B cell (primary cell): ENCODE data around the gene TRIM44. TPM values are rescaled to one million over a fixed set of nuclear protein-coding genes. Genes with fewer than 3 reads are reported as not detected.

Experiments
- ATAC-seq: fragments of 200-7000 bp; cut with Tn5 transposase; one replicate; pipeline ENCODE4 v1.10.0; 2021; ENCODE audit warnings: low read depth, mild to moderate bottlenecking, moderate number of reproducible peaks, moderate library complexity
- CTCF ChIA-PET: fragments of 350-600 bp; sonication (Branson Sonifier 250); formaldehyde crosslinking; loops from one replicate; lab custom pipeline; 2021; ENCODE audit warnings: antibody characterized with exemption, inconsistent platforms; lab: Charles Lee
- POLR2A ChIA-PET: fragments of 350-600 bp; sonication (Branson Sonifier 250); formaldehyde crosslinking; loops from one replicate; lab custom pipeline; 2021; ENCODE audit warnings: antibody characterized with exemption; lab: Charles Lee
- DNase-seq: peaks from one replicate; pipeline ENCODE4 v3.0.0; 2013
- H2AFZ ChIP-seq: 2 replicates; pipeline ENCODE4 v1.6.1; 2012; ENCODE audit warnings: mild to moderate bottlenecking, low read depth, low read length; ENCODE audit not compliant: insufficient read depth, poor library complexity, severe bottlenecking
- H3K27ac ChIP-seq, 2 donors: 1 replicate in 1 of 2; 2 replicates in 1 of 2; pipeline ENCODE4 v1.5.1; 2012 to 2013; ENCODE audit warnings: low read length in 2 of 2, mild to moderate bottlenecking in 2 of 2, moderate library complexity in 1 of 2
- H3K27me3 ChIP-seq, 4 experiments: fragments of 200-600 bp in 1 of 4; sonication (generic) in 1 of 4; replicated peaks in 1 of 4; 1 replicate in 2 of 4; 2 replicates in 2 of 4; pipeline versions ENCODE4 v1.6.1 to v1.7.0; 2013 to 2016; ENCODE audit warnings: low read length in 3 of 4, mild to moderate bottlenecking in 2 of 4, mixed read lengths in 1 of 4, moderate library complexity in 1 of 4; ENCODE audit not compliant: insufficient read depth in 4 of 4, control insufficient read depth in 3 of 4; ENCODE audit errors: control extremely low read depth in 1 of 4
- H3K36me3 ChIP-seq, 2 experiments: replicated peaks in 1 of 2; 1 replicate in 1 of 2; 2 replicates in 1 of 2; pipeline versions ENCODE4 v1.6.1 to v1.7.1; 2013; ENCODE audit warnings: low read length in 1 of 2; ENCODE audit not compliant: insufficient read depth in 2 of 2, control insufficient read depth in 1 of 2; ENCODE audit errors: control extremely low read depth in 1 of 2, extremely low read depth in 1 of 2
- H3K4me1 ChIP-seq, 2 donors: fragments of 200-600 bp in 1 of 2; sonication (generic) in 1 of 2; 1 replicate in 1 of 2; 2 replicates in 1 of 2; pipeline versions ENCODE4 v1.5.1 to v1.6.1; 2013 to 2017; ENCODE audit warnings: low read length in 2 of 2; ENCODE audit not compliant: control insufficient read depth in 2 of 2, insufficient read depth in 2 of 2
- H3K4me2 ChIP-seq: replicated peaks from 2 replicates; pipeline ENCODE3; 2012; ENCODE audit warnings: mild to moderate bottlenecking, low read depth, low read length; ENCODE audit not compliant: poor library complexity, severe bottlenecking
- H3K4me3 ChIP-seq, 5 experiments: fragments of 200-600 bp in 1 of 5; sonication (generic) in 1 of 5; 1 replicate in 3 of 5; 2 replicates in 2 of 5; pipeline versions ENCODE4 v1.5.1 to v1.7.0; 2011 to 2016; ENCODE audit warnings: low read length in 4 of 5, mild to moderate bottlenecking in 4 of 5, low read depth in 2 of 5, control low read depth in 1 of 5, moderate library complexity in 1 of 5; ENCODE audit not compliant: insufficient read depth in 1 of 5; ENCODE audit errors: control extremely low read depth in 1 of 5, extremely low read depth in 1 of 5
- H3K79me2 ChIP-seq: fragments of 200-600 bp; sonication (generic); one replicate; pipeline ENCODE4 v1.6.0; 2016; ENCODE audit warnings: low read length; ENCODE audit not compliant: control insufficient read depth, insufficient read depth
- H3K9ac ChIP-seq: fragments of 200-600 bp; sonication (generic); 2 replicates; pipeline ENCODE4 v1.6.1; 2017; ENCODE audit warnings: mild to moderate bottlenecking, low read length, moderate library complexity
- H3K9me3 ChIP-seq, 3 donors: one replicate each; pipeline versions ENCODE4 v1.6.1 to v1.7.1; 2013; ENCODE audit warnings: low read length in 2 of 3; ENCODE audit not compliant: control insufficient read depth in 2 of 3, insufficient read depth in 1 of 3; ENCODE audit errors: control extremely low read depth in 1 of 3
- H4K20me1 ChIP-seq: 2 replicates; pipeline ENCODE4 v1.6.0; 2012; ENCODE audit warnings: mild to moderate bottlenecking, low read length; ENCODE audit not compliant: insufficient read depth, control insufficient read depth, poor library complexity, severe bottlenecking
- H3K27ac Mint-ChIP-seq: one replicate; pipeline ENCODE4 v1.8.0; 2021; ENCODE audit warnings: mixed read lengths
- H3K27me3 Mint-ChIP-seq: one replicate; pipeline ENCODE4 v1.8.0; 2021; ENCODE audit warnings: mixed read lengths
- H3K4me1 Mint-ChIP-seq: one replicate; pipeline ENCODE4 v1.8.0; 2021; ENCODE audit warnings: mixed read lengths
- H3K4me3 Mint-ChIP-seq: one replicate; pipeline ENCODE4 v1.8.0; 2021; ENCODE audit warnings: mixed read lengths
- H3K9me3 Mint-ChIP-seq: one replicate; pipeline ENCODE4 v1.8.0; 2022; ENCODE audit warnings: mixed read lengths; ENCODE audit not compliant: insufficient read depth
- EZH2 ChIP-seq: IDR thresholded peaks from 2 replicates; pipeline ENCODE4 v1.6.1; 2012; ENCODE audit warnings: borderline replicate concordance, low read depth, mild to moderate bottlenecking, moderate library complexity, low read length; ENCODE audit not compliant: insufficient read depth, poor library complexity, severe bottlenecking
- WGBS: methylation state at CpG from one replicate; pipeline ENCODE4 v1.1.5; 2013; ENCODE audit warnings: missing lambda C conversion rate; ENCODE audit not compliant: insufficient coverage; 5-methylcytosine and 5-hydroxymethylcytosine counted together
- intact Hi-C: fragments of 100-400 bp; cut with micrococcal nuclease; formaldehyde crosslinking; loops from one replicate; pipeline ENCODE4 v1.10.0; 2022
- polyA plus RNA-seq: library from polyadenylated mRNA; depleted of rRNA; stranded (reverse); fragments of >200 nt; gene quantifications from 2 replicates; pipeline ENCODE4 v1.2.3, GENCODE V29; 2012
- total RNA-seq, 2 donors: library from RNA; stranded (reverse); fragments of 120-200 nt in 1 of 2; gene quantifications; 1 replicate in 1 of 2; 2 replicates in 1 of 2; pipeline versions ENCODE4 v1.2.3 to v1.2.4, GENCODE V29; 2013 to 2022
- TF ChIP-seq, protein P1 (sequence below): fragments of 200-600 bp; IDR thresholded peaks from one replicate; pipeline ENCODE4 v1.8.0; 2022; ENCODE audit warnings: antibody characterized with exemption, mild to moderate bottlenecking

The TRIM44 gene
- total and polyA plus RNA-seq, 2 donors (not counting 1 experiment from before 2014, with no cell fraction given): 39.1 to 71.1 TPM

DNA sequence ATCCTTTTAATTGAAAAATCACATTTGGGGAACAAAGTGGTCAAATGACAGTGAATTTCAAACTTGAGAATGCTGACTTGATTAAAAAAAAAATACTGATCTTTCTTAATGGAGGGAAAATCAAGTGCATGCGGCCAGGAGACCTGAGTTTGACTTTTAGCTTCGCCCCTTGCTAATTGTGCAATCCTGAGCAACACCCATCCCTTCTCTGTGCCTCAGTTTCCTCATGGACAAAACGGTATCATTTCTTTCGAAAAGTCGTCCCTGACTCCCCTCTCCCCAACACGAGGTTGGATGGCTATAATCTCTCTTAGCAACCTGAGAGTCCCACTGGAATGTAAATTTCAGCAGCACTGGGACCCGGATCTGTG lies 45.3 kb upstream of the TRIM44 start:
- peaks cover 0 to 52% (median 31%) of the 10 kb centered on the region in 4 experiments for H3K27me3 ChIP-seq
- H3K4me2 ChIP-seq: peak overlapping the region; percentile 89
- POLR2A ChIA-PET: no interaction called here
- peak overlapping the region; percentile 83 for H3K4me3 Mint-ChIP-seq
- H3K27me3 Mint-ChIP-seq: peaks cover 40% of the 10 kb centered on the region
- H3K36me3 ChIP-seq: no peaks in the 10 kb centered on the region
- intact Hi-C loops: loop anchor here (5.0 kb wide), 3 partner anchors 45 to 875 kb away; partner anchors contain the start of gene TRIM44
- CTCF ChIA-PET: interaction anchor here (0.9 to 2.2 kb wide), 5 partner anchors 27 to 860 kb away, joined by 3 to 20 read pairs (median 3); no protein-coding TSS in a partner anchor
- no peak overlapping the region for H3K27ac ChIP-seq
- no peak overlapping the region for H3K27ac Mint-ChIP-seq
- no peaks in the 10 kb centered on the region for H4K20me1 ChIP-seq
- peaks cover 16% of the 10 kb centered on the region for H3K4me1 Mint-ChIP-seq
- H3K9me3 ChIP-seq: peaks cover 0 to 1% (median 0%) of the 10 kb centered on the region in 3 donors
- peak overlapping the region in 1 of 5 experiments; percentile 55 for H3K4me3 ChIP-seq
- peak overlapping the region; percentile 66 for H2AFZ ChIP-seq
- no peak overlapping the region for H3K9ac ChIP-seq
- H3K79me2 ChIP-seq: no peaks in the 10 kb centered on the region
- H3K9me3 Mint-ChIP-seq: no peaks in the 10 kb centered on the region
- H3K4me1 ChIP-seq: peaks cover 17 to 21% of the 10 kb centered on the region in 2 donors
- TF ChIP-seq, protein P1, sequence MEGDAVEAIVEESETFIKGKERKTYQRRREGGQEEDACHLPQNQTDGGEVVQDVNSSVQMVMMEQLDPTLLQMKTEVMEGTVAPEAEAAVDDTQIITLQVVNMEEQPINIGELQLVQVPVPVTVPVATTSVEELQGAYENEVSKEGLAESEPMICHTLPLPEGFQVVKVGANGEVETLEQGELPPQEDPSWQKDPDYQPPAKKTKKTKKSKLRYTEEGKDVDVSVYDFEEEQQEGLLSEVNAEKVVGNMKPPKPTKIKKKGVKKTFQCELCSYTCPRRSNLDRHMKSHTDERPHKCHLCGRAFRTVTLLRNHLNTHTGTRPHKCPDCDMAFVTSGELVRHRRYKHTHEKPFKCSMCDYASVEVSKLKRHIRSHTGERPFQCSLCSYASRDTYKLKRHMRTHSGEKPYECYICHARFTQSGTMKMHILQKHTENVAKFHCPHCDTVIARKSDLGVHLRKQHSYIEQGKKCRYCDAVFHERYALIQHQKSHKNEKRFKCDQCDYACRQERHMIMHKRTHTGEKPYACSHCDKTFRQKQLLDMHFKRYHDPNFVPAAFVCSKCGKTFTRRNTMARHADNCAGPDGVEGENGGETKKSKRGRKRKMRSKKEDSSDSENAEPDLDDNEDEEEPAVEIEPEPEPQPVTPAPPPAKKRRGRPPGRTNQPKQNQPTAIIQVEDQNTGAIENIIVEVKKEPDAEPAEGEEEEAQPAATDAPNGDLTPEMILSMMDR: no peak
- no peak for TF ChIP-seq EZH2
- DNase-seq (no peak), ATAC-seq (no peak)
- 66% methylated on average over 6 of the region's 7 CpGs for WGBS

DNA sequence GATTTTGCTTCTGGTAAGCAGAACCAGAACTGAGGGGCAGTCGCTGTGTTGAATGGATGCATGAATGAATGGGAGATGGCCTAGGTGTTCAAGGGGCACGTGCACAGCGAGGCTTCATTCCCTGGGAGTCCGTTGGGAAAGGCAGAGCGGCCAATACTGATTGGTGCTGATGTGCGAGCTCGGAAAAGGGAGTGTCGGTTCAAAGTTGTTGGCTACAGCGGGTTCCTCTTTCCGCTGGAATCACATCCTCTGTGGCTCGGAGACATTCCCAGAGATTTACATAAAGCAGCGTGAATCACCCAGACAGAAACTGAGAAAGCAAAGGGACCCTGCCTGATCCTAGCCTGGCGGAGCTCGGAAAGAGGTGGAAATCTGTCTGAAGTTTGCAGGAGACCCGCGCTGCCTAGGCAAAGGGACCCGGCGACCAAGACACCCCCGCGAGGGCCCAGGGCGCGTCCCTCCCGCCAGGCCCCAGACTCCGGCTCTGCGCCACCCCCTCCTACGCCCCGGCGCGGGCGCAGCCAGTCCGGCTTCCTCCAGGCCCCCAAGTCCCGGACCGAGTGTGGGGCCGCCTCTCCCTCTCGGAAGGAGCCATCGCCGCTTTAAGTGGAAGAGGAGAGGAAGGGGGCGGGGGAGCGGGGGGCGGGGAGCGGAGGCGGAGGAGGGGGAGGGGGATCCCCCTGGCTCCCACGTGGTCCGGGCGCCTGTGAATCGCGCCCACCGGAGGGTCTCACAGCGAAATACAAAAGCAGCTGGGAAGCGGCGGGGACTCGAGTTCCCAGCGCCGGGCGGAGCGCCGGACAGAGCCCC lies 44.7 kb upstream of the TRIM44 start, which contains the start of gene FJX1:
Gene FJX1, plus strand, starts transcription at position 774 of the 810 bp plus-strand sequence. CDS start 177 bp downstream, outside the sequence.
- peak within 1 kb of the TSS; percentile 7 to 55 (median 42) for H3K4me3 ChIP-seq
- peaks cover 0 to 1% (median 0%) of the 10 kb centered on the region in 3 donors for H3K9me3 ChIP-seq
- H3K4me1 Mint-ChIP-seq: peaks cover 16% of the 10 kb centered on the region
- H3K27me3 ChIP-seq: peaks cover 0 to 52% (median 32%) of the 10 kb centered on the region in 4 experiments
- no peak within 1 kb of the TSS for H3K27ac Mint-ChIP-seq
- WGBS: 7% methylated on average over 31 of the region's 57 CpGs
- no peak within 1 kb of the TSS for H3K27ac ChIP-seq
- peak within 1 kb of the TSS; percentile 66 for H2AFZ ChIP-seq
- ChIA-PET CTCF (interaction anchor here (0.9 to 2.2 kb wide), 5 partner anchors 27 to 859 kb away, joined by 3 to 20 read pairs (median 3); no protein-coding TSS in a partner anchor), POLR2A (no interaction called here)
- intact Hi-C loops: loop anchor here (5.0 kb wide), 3 partner anchors 44 to 874 kb away; partner anchors contain the start of gene TRIM44
- peak within 1 kb of the TSS; percentile 89 for H3K4me2 ChIP-seq
- H3K9ac ChIP-seq: peak within 1 kb of the TSS; percentile 55
- H3K4me1 ChIP-seq: peaks cover 17 to 21% of the 10 kb centered on the region in 2 donors
- TF ChIP-seq, protein P1: no peak
- no peak for TF ChIP-seq EZH2
- no peaks in the 10 kb centered on the region for H3K79me2 ChIP-seq
- peaks cover 44% of the 10 kb centered on the region for H3K27me3 Mint-ChIP-seq
- H3K36me3 ChIP-seq: no peaks in the 10 kb centered on the region
- ATAC-seq: peak; percentile 38
- no peaks in the 10 kb centered on the region for H3K9me3 Mint-ChIP-seq
- no peaks in the 10 kb centered on the region for H4K20me1 ChIP-seq
- H3K4me3 Mint-ChIP-seq: peak within 1 kb of the TSS; percentile 83
- DNase-seq: peak; percentile 29
